BE2C (cell line): ENCODE results near the gene TNF.

Source experiments
- DNase-seq: peaks from one replicate; pipeline ENCODE4 v3.0.0-alpha.2; 2020
- H3K27me3 ChIP-seq: fragments of 250-450 bp; sonication (Bioruptor Pico); 2 replicates; pipeline ENCODE4 v1.5.1; 2020; ENCODE audit warnings: mild to moderate bottlenecking
- H3K36me3 ChIP-seq: fragments of 250-450 bp; sonication (Bioruptor Pico); 2 replicates; pipeline ENCODE4 v1.5.1; 2020; ENCODE audit warnings: mild to moderate bottlenecking
- H3K4me1 ChIP-seq: fragments of 250-450 bp; sonication (Bioruptor Pico); 2 replicates; pipeline ENCODE4 v1.5.1; 2020
- H3K4me3 ChIP-seq: 2 replicates; pipeline ENCODE4 v1.5.1; 2011; ENCODE audit warnings: low read depth, low read length
- H3K9me3 ChIP-seq: fragments of 250-450 bp; sonication (Bioruptor Pico); 2 replicates; pipeline ENCODE4 v1.5.1; 2020
- CTCF ChIP-seq: IDR thresholded peaks from 2 replicates; pipeline ENCODE4 v1.5.1; 2012; ENCODE audit warnings: mild to moderate bottlenecking, low read depth, low read length

TNF gene

DNA sequence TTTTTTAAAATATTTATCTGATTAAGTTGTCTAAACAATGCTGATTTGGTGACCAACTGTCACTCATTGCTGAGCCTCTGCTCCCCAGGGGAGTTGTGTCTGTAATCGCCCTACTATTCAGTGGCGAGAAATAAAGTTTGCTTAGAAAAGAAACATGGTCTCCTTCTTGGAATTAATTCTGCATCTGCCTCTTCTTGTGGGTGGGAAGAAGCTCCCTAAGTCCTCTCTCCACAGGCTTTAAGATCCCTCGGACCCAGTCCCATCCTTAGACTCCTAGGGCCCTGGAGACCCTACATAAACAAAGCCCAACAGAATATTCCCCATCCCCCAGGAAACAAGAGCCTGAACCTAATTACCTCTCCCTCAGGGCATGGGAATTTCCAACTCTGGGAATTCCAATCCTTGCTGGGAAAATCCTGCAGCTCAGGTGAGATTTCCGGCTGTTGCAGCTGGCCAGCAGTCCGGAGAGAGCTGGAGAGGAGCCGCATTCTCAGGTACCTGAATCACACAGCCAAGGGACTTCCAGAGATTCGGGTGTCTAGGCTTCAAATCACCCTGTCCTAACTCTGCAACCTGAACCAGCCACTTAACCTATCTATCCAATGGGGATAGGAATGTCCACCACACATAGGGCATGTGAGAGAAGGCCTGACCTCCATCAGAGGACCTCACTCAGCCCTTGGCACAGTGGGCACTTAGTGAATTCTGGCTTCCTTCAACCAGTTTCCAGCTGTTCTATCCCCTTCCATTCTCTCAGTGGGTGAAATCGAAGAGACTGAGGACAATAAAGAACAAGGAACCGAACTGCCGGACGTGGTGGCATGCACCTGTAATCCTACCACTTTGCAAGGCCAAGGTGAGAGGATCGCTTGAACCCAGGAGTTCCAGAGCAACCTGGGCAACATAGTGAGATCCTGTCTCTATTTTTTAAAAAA, 3.1 kb downstream of the TNF start:
- Histone ChIP-seq H3K4me1 (peaks cover 6% of the 10 kb centered on the region; the same call in 1 of the 2 replicates), H3K9me3 (no peaks in the 10 kb centered on the region), H3K27me3 (no peaks in the 10 kb centered on the region), H3K36me3 (no peaks in the 10 kb centered on the region), H3K4me3 (no peak overlapping the region)
- TF ChIP-seq CTCF = no peak
- no peak for DNase-seq

DNA sequence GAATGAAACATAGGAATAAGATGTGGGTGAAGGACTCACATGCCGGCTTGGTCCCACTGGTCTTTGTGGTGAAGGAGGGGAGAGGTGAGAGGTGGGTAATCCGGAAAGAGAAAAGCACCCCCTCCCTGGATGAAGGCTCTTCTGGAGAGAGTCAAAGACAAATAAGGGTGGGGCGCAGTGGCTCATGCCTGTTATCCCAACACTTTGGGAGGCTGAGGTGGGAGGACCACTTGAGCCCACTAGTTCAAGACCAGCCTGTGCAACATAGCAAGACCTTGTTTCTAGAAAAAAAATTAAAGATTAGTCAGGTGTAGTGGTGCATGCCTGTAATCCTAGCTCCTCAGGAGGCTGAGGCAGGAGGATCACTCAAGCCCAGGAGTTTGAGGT, 3.7 kb downstream of the TNF start:
- H3K4me1 ChIP-seq = peaks cover 6% of the 10 kb centered on the region; the same call in 1 of the 2 replicates
- DNase-seq = no peak
- H3K36me3 ChIP-seq = no peaks in the 10 kb centered on the region
- H3K27me3 ChIP-seq = no peaks in the 10 kb centered on the region
- no peak overlapping the region for H3K4me3 ChIP-seq
- no peaks in the 10 kb centered on the region for H3K9me3 ChIP-seq
- TF ChIP-seq CTCF = no peak

DNA sequence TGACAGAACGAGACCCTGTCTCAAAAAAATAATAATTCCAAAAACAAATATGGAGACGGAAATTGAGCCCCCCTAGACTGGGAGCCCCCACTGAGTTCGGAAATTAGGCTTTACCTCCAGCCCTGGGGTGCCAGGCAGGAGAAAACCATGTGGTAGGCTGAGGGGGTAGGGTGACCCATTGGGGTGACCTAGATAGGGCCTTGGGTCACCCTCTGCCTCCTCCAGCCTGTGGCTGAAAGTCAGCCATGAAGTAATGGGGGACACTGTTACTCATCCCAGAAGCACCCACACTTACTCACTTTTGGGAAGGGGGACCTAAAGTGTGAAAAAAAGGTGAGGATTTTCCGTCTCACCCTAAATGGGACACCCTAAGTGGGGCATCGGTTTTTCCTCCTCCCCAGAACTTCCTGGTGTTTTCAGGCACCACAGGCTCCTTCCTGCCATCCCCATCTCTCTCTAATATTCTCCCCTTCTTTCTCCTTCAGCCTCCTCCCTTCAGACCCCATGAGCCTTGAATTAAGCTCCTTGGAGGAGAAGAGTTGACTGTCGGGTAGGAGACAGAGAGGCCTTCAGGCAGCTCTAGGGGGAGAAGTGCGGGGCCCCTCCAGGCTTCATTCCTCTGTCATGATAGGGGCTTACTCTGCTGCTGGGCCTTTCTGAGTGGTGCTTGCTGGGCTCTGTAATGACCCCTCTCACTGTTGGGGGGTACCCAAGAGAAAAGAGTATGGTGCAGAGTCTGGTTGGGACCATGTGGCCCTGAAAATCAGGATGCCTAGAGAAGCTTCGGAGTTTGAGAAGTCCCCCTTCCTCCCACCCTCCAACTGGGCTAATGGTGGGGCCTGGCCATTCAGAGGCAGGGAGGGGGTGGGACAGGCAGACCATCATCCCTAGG, 4.4 kb downstream of the TNF start:
- Histone ChIP-seq H3K27me3 (no peaks in the 10 kb centered on the region), H3K36me3 (no peaks in the 10 kb centered on the region), H3K9me3 (no peaks in the 10 kb centered on the region), H3K4me1 (peaks cover 6% of the 10 kb centered on the region; the same call in 1 of the 2 replicates), H3K4me3 (no peak overlapping the region)
- TF ChIP-seq CTCF = no peak
- no peak for DNase-seq

- Histone ChIP-seq H3K36me3 (no peaks in the 10 kb centered on the region), H3K4me3 (peak overlapping the region; percentile 86), H3K4me1 (peaks cover 6% of the 10 kb centered on the region; the same call in 1 of the 2 replicates), H3K9me3 (no peaks in the 10 kb centered on the region), H3K27me3 (no peaks in the 10 kb centered on the region)
- no peak for TF ChIP-seq CTCF
- DNase-seq = no peak
These were observed 5.0 kb downstream of the TNF start for GRCh38 chr6:31580438-31580740.

GRCh38 chr6:31580807-31581433, 5.6 kb downstream of the TNF start:
- H3K9me3 ChIP-seq = no peaks in the 10 kb centered on the region
- peak; percentile 93 for DNase-seq
- no peaks in the 10 kb centered on the region for H3K36me3 ChIP-seq
- peak; percentile 88 for TF ChIP-seq CTCF
- peak overlapping the region; percentile 86 for H3K4me3 ChIP-seq
- no peaks in the 10 kb centered on the region for H3K27me3 ChIP-seq
- H3K4me1 ChIP-seq = peaks cover 5% of the 10 kb centered on the region; the same call in 1 of the 2 replicates
